ENCODE data around the gene ZNF407.
A peak's percentile ranks its signal among the peaks of the same experiment; 100 is the strongest.

Gene ZNF407

DNA sequence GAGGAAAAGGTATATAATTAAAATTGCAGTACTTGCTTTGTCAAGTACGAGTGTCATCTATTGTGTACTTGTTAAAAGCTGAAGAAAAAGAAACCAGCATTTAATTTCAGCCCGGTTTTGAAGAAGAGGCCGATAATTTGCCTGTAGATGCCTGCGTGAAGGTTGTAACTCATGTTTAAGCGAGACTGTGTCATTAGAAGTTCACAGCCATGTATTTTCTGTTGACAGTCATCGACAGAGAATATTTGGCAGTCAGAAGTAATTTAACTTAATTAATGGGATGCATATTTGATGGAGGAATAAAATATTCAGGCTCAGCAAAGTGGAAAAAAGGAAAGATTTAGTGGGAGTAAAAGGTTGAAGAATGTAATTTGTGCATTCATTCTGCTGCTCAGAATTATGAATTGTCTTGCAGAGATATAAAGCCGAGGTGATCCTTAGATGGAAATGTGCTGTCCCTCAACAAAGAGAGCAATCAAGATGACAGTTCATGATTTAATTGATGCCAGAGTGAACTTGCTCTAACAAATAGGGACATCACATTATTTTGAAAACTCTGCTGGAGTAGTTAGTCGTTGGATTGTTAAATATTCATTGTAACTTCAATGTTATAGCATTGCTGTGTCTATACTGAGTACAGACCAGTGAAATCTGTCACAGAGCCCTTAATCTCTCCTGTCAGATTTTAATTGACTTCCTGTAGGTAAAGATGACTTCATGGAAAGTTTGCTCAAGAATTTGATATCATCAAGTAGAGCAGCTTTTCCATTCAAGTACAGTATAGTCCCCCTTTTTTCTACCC, 53.9 kb downstream of the ZNF407 start:
- Histone ChIP-seq H3K36me3 (ENCODE audit: low read length) (no peaks in the 10 kb centered on the region), H3K4me3 (ENCODE audit: insufficient read depth, low read length, poor library complexity, severe bottlenecking) (no peak overlapping the region), H3K9me3 (ENCODE audit: insufficient read depth, low read length) (no peaks in the 10 kb centered on the region), H3K27ac (ENCODE audit: low read depth, low read length) (no peak overlapping the region), H4K20me1 (ENCODE audit: low read depth, low read length) (no peaks in the 10 kb centered on the region), H3K27me3 (ENCODE audit: low read length) (no peaks in the 10 kb centered on the region), H2AFZ (ENCODE audit: low read depth, low read length, severe bottlenecking) (no peak overlapping the region), H3K9me2 (replicated peaks; ENCODE audit: insufficient read depth, low read length) (no peaks in the 10 kb centered on the region), H3K4me2 (ENCODE audit: low read depth, low read length, poor library complexity, severe bottlenecking) (no peak overlapping the region), H3F3A (ENCODE audit: insufficient read depth) (peaks cover 8% of the 10 kb centered on the region; the same call in 1 of the 2 replicates), H3K79me2 (ENCODE audit: insufficient read depth, low read length) (no peaks in the 10 kb centered on the region), H3K9ac (ENCODE audit: low read length) (no peak overlapping the region)
- TF ChIP-seq EZH2phosphoT487 (conservative IDR thresholded peaks at IDR 0.05; ENCODE audit: low read length), result no peak
- TF ChIP-seq, protein P1, sequence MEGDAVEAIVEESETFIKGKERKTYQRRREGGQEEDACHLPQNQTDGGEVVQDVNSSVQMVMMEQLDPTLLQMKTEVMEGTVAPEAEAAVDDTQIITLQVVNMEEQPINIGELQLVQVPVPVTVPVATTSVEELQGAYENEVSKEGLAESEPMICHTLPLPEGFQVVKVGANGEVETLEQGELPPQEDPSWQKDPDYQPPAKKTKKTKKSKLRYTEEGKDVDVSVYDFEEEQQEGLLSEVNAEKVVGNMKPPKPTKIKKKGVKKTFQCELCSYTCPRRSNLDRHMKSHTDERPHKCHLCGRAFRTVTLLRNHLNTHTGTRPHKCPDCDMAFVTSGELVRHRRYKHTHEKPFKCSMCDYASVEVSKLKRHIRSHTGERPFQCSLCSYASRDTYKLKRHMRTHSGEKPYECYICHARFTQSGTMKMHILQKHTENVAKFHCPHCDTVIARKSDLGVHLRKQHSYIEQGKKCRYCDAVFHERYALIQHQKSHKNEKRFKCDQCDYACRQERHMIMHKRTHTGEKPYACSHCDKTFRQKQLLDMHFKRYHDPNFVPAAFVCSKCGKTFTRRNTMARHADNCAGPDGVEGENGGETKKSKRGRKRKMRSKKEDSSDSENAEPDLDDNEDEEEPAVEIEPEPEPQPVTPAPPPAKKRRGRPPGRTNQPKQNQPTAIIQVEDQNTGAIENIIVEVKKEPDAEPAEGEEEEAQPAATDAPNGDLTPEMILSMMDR (IDR thresholded peaks at IDR 0.05; ENCODE audit: insufficient read depth, low read length, poor library complexity, severe bottlenecking), result no peak

DNA sequence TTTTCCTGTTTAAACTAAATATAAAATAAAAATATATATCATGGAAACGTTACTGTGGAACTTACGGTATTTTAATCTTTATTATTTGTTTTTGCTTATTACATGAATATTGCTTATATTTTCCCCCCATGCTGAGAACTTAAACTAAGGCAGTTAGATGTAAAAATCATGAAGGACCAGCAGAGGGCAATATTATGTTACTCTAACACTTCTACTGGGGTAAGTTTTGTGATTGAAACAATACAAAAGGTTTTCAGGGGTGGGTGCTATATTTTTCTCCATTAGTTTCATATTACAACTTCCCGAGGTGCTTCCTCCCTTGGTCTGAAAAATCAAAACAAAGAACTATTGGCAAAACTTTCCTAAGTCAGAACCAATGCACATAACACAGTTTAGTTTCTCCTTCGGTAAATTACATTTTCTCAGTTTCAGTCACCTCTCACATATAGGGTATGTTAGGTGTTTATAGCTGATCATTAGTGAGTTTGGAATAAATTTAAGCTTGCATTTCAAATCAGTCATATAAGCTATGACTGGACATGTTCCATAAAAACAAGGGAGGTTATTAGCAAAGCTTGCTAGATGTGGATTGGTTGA, 54.8 kb downstream of the ZNF407 start:
- Histone ChIP-seq H3K79me2 (ENCODE audit: insufficient read depth, low read length) (no peaks in the 10 kb centered on the region), H3K9ac (ENCODE audit: low read length) (no peak overlapping the region), H3K4me3 (ENCODE audit: insufficient read depth, low read length, poor library complexity, severe bottlenecking) (no peak overlapping the region), H3K27me3 (ENCODE audit: low read length) (no peaks in the 10 kb centered on the region), H3K36me3 (ENCODE audit: low read length) (no peaks in the 10 kb centered on the region), H3F3A (ENCODE audit: insufficient read depth) (peaks cover 8% of the 10 kb centered on the region; the same call in 1 of the 2 replicates), H3K9me3 (ENCODE audit: insufficient read depth, low read length) (no peaks in the 10 kb centered on the region), H4K20me1 (ENCODE audit: low read depth, low read length) (no peaks in the 10 kb centered on the region), H3K27ac (ENCODE audit: low read depth, low read length) (no peak overlapping the region), H3K4me2 (ENCODE audit: low read depth, low read length, poor library complexity, severe bottlenecking) (no peak overlapping the region), H3K9me2 (replicated peaks; ENCODE audit: insufficient read depth, low read length) (no peaks in the 10 kb centered on the region), H2AFZ (ENCODE audit: low read depth, low read length, severe bottlenecking) (no peak overlapping the region)
- TF ChIP-seq, protein P1 (IDR thresholded peaks at IDR 0.05; ENCODE audit: insufficient read depth, low read length, poor library complexity, severe bottlenecking), result peak; percentile 41
- no peak for TF ChIP-seq EZH2phosphoT487 (conservative IDR thresholded peaks at IDR 0.05; ENCODE audit: low read length)

DNA sequence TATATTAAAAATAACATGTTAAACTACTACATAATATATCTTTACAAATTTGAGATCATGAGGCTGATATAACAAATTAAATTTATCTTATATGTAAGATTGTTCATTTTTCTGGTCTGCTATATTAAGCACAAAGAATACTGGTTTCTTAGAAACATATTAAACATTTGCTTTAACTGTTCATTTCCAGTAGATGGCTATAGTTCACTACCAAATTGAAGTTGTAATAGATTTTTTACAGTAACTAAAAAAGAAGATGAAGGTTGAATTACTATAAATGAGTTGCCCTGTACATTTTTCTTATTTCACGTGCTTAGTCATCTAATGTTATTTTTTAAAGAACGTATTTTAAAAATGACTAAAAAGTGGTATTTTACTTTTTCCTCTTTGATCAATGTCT, 57.0 kb downstream of the ZNF407 start:
- Histone ChIP-seq H3K4me3 (ENCODE audit: insufficient read depth, low read length, poor library complexity, severe bottlenecking) (no peak overlapping the region), H3K79me2 (ENCODE audit: insufficient read depth, low read length) (no peaks in the 10 kb centered on the region), H3F3A (ENCODE audit: insufficient read depth) (peaks cover 8% of the 10 kb centered on the region; the same call in 1 of the 2 replicates), H3K4me2 (ENCODE audit: low read depth, low read length, poor library complexity, severe bottlenecking) (no peak overlapping the region), H3K9ac (ENCODE audit: low read length) (no peak overlapping the region), H3K9me3 (ENCODE audit: insufficient read depth, low read length) (no peaks in the 10 kb centered on the region), H2AFZ (ENCODE audit: low read depth, low read length, severe bottlenecking) (no peak overlapping the region), H3K27me3 (ENCODE audit: low read length) (no peaks in the 10 kb centered on the region), H4K20me1 (ENCODE audit: low read depth, low read length) (no peaks in the 10 kb centered on the region), H3K9me2 (replicated peaks; ENCODE audit: insufficient read depth, low read length) (no peaks in the 10 kb centered on the region), H3K36me3 (ENCODE audit: low read length) (no peaks in the 10 kb centered on the region), H3K27ac (ENCODE audit: low read depth, low read length) (no peak overlapping the region)
- TF ChIP-seq, protein P1 (IDR thresholded peaks at IDR 0.05; ENCODE audit: insufficient read depth, low read length, poor library complexity, severe bottlenecking), result no peak
- TF ChIP-seq EZH2phosphoT487 (conservative IDR thresholded peaks at IDR 0.05; ENCODE audit: low read length), result no peak
